ENCODE measurements around the gene SERPINA5. TPM values are rescaled to one million over a fixed set of nuclear protein-coding genes. Genes with fewer than 3 reads are reported as not detected.

The SERPINA5 gene
- total RNA-seq, 1 experiment from 2014 or later, result 0.49 TPM

GRCh38 chr14:94632305-94632590 lies 51.0 kb downstream of the SERPINA5 start:
- no peak for ATAC-seq
- H3K27me3 ChIP-seq (ENCODE audit: control insufficient read depth, insufficient read depth, low read length), result no peaks in the 10 kb centered on the region
- H3K27ac ChIP-seq (ENCODE audit: low read length), result no peak overlapping the region
- H3K4me1 ChIP-seq (ENCODE audit: control insufficient read depth, insufficient read depth, low read length), result no peaks in the 10 kb centered on the region
- ChIA-PET CTCF (no interaction called here), POLR2A (no interaction called here)
- no peaks in the 10 kb centered on the region for H3K36me3 ChIP-seq (ENCODE audit: control insufficient read depth, insufficient read depth, low read length)
- H3K9me3 ChIP-seq (ENCODE audit: control insufficient read depth, insufficient read depth, low read depth, low read length), result no peaks in the 10 kb centered on the region
- in situ Hi-C loops (cut with HindIII; ENCODE audit: low pct_unique_long_range_greater_than_20kb, low sequenced_read_pairs) (no loop called here), intact Hi-C loops (cut with micrococcal nuclease; ENCODE audit: unreplicated experiment) (no loop called here)
- TF ChIP-seq CTCF (IDR thresholded peaks at IDR 0.05) (no peak), POLR2AphosphoS5 (IDR thresholded peaks at IDR 0.05; ENCODE audit: low read depth, low read length) (no peak), TCF7L2 (IDR thresholded peaks at IDR 0.05; ENCODE audit: low read depth, low read length) (no peak), SIN3A (IDR thresholded peaks at IDR 0.05; ENCODE audit: borderline replicate concordance, insufficient read depth, low read depth, low read length) (no peak), REST (IDR thresholded peaks at IDR 0.05; ENCODE audit: insufficient read depth in 1 of 2, low read depth in 2 of 2, low read length in 1 of 2) (no peak)
- no peak overlapping the region for H3K4me3 ChIP-seq (ENCODE audit: low read depth in 2 of 2, low read length in 2 of 2)
- no peak for DNase-seq (ENCODE audit: low read depth, low spot score)
- BruUV-seq (replicated peaks), result no TSS peak

- no peaks in the 10 kb centered on the region for H3K27me3 ChIP-seq (ENCODE audit: control insufficient read depth, insufficient read depth, low read length)
- in situ Hi-C loops (cut with HindIII; ENCODE audit: low pct_unique_long_range_greater_than_20kb, low sequenced_read_pairs), result no loop called here
- no peak for ATAC-seq
- H3K36me3 ChIP-seq (ENCODE audit: control insufficient read depth, insufficient read depth, low read length), result no peaks in the 10 kb centered on the region
- H3K4me1 ChIP-seq (ENCODE audit: control insufficient read depth, insufficient read depth, low read length), result no peaks in the 10 kb centered on the region
- H3K4me3 ChIP-seq (ENCODE audit: low read depth in 2 of 2, low read length in 2 of 2), result no peak overlapping the region
- H3K9me3 ChIP-seq (ENCODE audit: control insufficient read depth, insufficient read depth, low read depth, low read length), result no peaks in the 10 kb centered on the region
- no TSS peak for BruUV-seq (replicated peaks)
- no peak overlapping the region for H3K27ac ChIP-seq (ENCODE audit: low read length)
- DNase-seq (ENCODE audit: low read depth, low spot score), result no peak
- intact Hi-C loops (cut with micrococcal nuclease; ENCODE audit: unreplicated experiment), result no loop called here
- TF ChIP-seq POLR2AphosphoS5 (IDR thresholded peaks at IDR 0.05; ENCODE audit: low read depth, low read length), result no peak
- TF ChIP-seq REST (IDR thresholded peaks at IDR 0.05; ENCODE audit: insufficient read depth in 1 of 2, low read depth in 2 of 2, low read length in 1 of 2), result no peak
- TF ChIP-seq TCF7L2 (IDR thresholded peaks at IDR 0.05; ENCODE audit: low read depth, low read length), result no peak
- TF ChIP-seq SIN3A (IDR thresholded peaks at IDR 0.05; ENCODE audit: borderline replicate concordance, insufficient read depth, low read depth, low read length), result no peak
- TF ChIP-seq CTCF (IDR thresholded peaks at IDR 0.05), result no peak
- ChIA-PET CTCF (no interaction called here), POLR2A (interaction anchor here (0.6 kb wide), 1 partner anchor 658 kb away, joined by 3 read pairs; no protein-coding TSS in a partner anchor)
Measured at GRCh38 chr14:94633121-94633520, 51.9 kb downstream of the SERPINA5 start.
